ENCODE measurements around the gene DOCK11.

The DOCK11 gene

GRCh38 chrX:118502161-118502789 lies 6.7 kb downstream of the DOCK11 start:
- DNase-seq, result no peak

- no peak for DNase-seq
These were observed 7.8 kb downstream of the DOCK11 start for GRCh38 chrX:118503260-118504041.

- DNase-seq, result no peak
These were observed 9.0 kb downstream of the DOCK11 start for GRCh38 chrX:118504581-118504980.

- no peak for DNase-seq
These were observed 11.3 kb downstream of the DOCK11 start for GRCh38 chrX:118506805-118507480.

GRCh38 chrX:118507766-118508165 lies 12.2 kb downstream of the DOCK11 start:
- DNase-seq, result no peak

GRCh38 chrX:118508221-118508620 lies 12.6 kb downstream of the DOCK11 start:
- DNase-seq, result no peak

- DNase-seq, result no peak
These were observed 13.0 kb downstream of the DOCK11 start for GRCh38 chrX:118508635-118509034.

GRCh38 chrX:118510111-118510510 lies 14.5 kb downstream of the DOCK11 start:
- DNase-seq, result no peak

- no peak for DNase-seq
These were observed 17.7 kb downstream of the DOCK11 start for GRCh38 chrX:118513120-118513898.

- DNase-seq, result no peak
These were observed 24.0 kb downstream of the DOCK11 start for GRCh38 chrX:118519411-118520215.

- DNase-seq, result no peak
These were observed 24.9 kb downstream of the DOCK11 start for GRCh38 chrX:118520216-118521206.

GRCh38 chrX:118521435-118521834 lies 25.8 kb downstream of the DOCK11 start:
- no peak for DNase-seq

- DNase-seq, result no peak
These were observed 26.8 kb downstream of the DOCK11 start for GRCh38 chrX:118522230-118522926.

- no peak for DNase-seq
These were observed 28.3 kb downstream of the DOCK11 start for GRCh38 chrX:118523920-118524319.

- no peak for DNase-seq
These were observed 28.7 kb downstream of the DOCK11 start for GRCh38 chrX:118524344-118524743.

- DNase-seq, result no peak
These were observed 29.6 kb downstream of the DOCK11 start for GRCh38 chrX:118525174-118525730.

GRCh38 chrX:118526149-118526548 lies 30.5 kb downstream of the DOCK11 start:
- no peak for DNase-seq

- no peak for DNase-seq
These were observed 32.6 kb downstream of the DOCK11 start for GRCh38 chrX:118528071-118528737.

GRCh38 chrX:118530219-118530911 lies 34.8 kb downstream of the DOCK11 start:
- DNase-seq, result no peak

All from SHP77 treated with DMSO at 0.1 percent for 48 hours (cell line).